Left colon (tissue), 2 donors: ENCODE results near the gene DCTN2. TPM values are rescaled to one million over a fixed set of nuclear protein-coding genes. Genes with fewer than 3 reads are reported as not detected.

Source experiments
- ATAC-seq: fragments of 200-7000 bp; cut with Tn5 transposase; one replicate; pipeline ENCODE4 v1.9.1; 2020; ENCODE audit warnings: mild to moderate bottlenecking, moderate library complexity
- DNase-seq, 2 donors: peaks; one replicate each; pipeline ENCODE4 v3.0.0-alpha.2; 2020
- intact Hi-C, 2 donors: fragments of 100-400 bp; cut with DNase I in 1 of 2; cut with micrococcal nuclease in 1 of 2; formaldehyde crosslinking; loops; one replicate each; pipeline versions ENCODE4 v1.11.2 to v1.14.0; 2022; cut with DNase I, micrococcal nuclease
- total RNA-seq, 2 donors: library from RNA; stranded (reverse); fragmentation: NEBNext Ultra II Directional; extraction: Animal tissue kit (Norgen Biotek cat#: 25700); gene quantifications; one replicate each; pipeline ENCODE4 v1.2.1, GENCODE V29; 2021
- donor health status: DM: no; HTN: no; CAD: no.
- donor health status: DM: yes; HTN: yes; CAD: no.

Gene DCTN2
- total RNA-seq, 2 donors from 2014 or later: 139 to 151 TPM

- intact Hi-C loops: no loop called here
- ATAC-seq (peak; percentile 80), DNase-seq (peak; percentile 43 to 48)
These were observed 11.0 kb downstream of the DCTN2 start for GRCh38 chr12:57535764-57536596.

DNA sequence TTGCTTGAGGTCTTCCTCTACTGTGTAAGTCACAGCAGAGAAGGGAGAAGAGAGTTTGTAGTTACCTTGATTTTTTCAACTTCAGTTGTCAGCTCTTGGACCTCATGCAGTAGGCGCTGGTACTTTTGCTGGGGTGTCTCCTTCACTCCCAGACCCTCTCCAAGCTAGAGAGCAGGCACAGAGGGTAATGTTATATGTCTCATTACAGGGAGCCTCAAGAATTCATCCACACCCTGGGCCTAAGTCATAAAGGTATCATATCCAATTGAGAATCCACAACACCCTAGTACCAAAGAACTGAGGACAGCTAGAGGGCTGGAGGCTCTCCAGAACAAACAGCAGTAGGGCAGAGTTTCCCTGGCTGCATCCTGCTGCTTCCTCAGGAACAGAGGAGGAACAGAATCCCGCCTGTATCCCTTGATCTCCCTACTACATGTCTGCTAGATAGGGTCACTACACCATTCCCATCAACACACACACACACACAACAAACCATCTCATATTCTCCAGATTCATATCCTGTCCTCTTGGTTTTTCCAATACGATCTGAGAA is 11.9 kb downstream of the DCTN2 start:
- intact Hi-C loops: no loop called here
- DNase-seq: no peak
- peak; percentile 66 for ATAC-seq

GRCh38 chr12:57534250-57534649 is 12.7 kb downstream of the DCTN2 start:
- no peak for DNase-seq
- ATAC-seq: no peak
- intact Hi-C loops: no loop called here

- ATAC-seq: no peak
- DNase-seq: no peak
- intact Hi-C loops: no loop called here
These were observed 13.9 kb downstream of the DCTN2 start for GRCh38 chr12:57533108-57533507.

GRCh38 chr12:57531836-57532235 is 15.2 kb downstream of the DCTN2 start:
- intact Hi-C loops: no loop called here
- ATAC-seq: no peak

DNA sequence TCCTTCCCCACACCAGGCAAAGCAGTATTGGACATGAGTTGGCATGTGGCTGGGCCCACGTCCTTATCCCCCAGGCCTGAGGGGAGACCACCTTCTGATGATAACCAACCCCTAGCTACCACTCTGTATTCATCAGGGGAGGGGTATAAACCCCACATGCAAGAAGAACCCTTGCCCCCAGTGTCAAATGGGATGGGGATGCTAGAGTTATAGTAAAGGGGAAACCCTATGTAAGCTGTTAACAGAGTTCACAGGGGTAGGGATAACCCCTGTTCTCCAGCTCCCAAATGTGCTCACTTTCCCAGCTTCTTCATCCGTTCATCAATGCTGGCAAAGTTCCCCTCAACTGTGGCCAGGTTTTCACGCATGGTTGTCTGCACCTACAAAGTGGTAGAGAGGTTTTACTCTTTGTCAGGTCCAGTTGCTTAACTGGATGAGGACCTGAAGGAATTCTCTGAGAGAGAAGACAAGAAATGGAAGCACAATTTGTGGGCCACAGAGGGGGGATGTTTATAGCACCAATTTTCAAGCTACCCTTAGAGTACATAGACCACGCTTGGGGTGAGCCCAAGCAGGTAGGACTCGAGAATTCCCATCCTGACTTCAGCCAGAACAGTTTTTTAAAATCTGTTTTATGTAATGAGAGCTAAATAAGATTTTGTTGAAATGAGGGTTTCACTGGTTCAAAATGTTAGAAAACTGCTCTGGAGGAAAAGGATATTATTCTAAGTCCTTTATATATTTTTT is 16.4 kb downstream of the DCTN2 start:
- DNase-seq (no peak), ATAC-seq (no peak)
- intact Hi-C loops: no loop called here

More at GRCh38 chr12:57531836-57532235, 15.2 kb downstream of the DCTN2 start:
- no peak for DNase-seq

GRCh38 chr12:57529831-57530230 is 17.2 kb downstream of the DCTN2 start:
- no peak for DNase-seq
- no peak for ATAC-seq
- intact Hi-C loops: no loop called here

DNA sequence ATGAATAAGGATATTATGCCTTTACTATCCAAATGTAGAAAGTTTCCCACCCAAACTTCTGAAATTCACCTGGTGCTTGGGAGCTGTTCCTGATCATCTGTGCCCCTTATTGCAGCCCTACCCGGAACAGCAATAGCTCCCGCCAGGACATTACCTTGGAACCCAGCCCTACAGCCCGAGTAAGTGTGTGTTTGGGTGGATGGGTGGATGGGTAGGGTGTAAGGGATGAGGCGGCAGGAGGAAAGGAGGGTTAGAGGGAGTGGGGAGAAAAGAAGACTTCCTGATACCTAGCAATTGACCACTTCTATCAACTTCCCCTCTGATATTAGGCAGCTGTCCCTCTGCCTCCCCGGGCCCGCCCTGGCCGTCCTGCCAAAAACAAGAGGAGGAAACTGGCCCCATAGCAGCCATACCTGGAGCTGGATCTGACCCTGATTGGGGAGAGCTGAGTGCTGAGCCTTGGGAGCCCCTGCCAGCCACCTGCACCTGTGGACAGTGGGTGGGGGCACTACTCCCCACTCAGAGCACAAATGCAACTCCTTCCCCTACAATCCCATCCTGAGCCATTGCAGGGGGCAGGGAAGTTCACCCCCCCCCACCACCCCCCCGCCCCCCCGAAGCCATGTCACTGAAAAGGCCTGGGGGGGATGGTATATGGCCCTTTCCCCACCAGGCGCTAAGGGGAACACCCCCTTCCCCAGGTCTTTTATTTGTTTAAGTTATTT is 18.0 kb downstream of the DCTN2 start:
- ATAC-seq (no peak), DNase-seq (no peak)
- intact Hi-C loops: no loop called here

DNA sequence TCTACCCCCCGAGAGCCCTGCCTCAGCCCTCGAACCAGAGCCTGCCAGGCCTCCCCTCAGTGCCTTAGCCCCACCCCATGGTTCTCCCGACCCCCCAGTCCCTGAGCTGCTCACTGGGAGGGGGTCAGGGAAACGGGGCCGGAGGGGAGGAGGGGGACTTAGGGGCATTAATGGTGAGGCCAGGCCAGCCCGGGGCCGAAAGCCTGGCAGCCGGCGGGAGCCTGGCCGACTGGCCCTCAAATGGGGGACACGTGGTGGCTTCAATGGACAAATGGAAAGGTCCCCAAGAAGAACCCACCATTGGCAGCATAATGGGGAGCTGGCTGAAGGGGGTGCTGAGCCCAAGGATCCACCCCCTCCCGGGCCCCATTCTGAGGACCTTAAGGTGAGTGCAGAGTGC is 18.8 kb downstream of the DCTN2 start:
- intact Hi-C loops: no loop called here
- DNase-seq: no peak
- ATAC-seq: no peak

DNA sequence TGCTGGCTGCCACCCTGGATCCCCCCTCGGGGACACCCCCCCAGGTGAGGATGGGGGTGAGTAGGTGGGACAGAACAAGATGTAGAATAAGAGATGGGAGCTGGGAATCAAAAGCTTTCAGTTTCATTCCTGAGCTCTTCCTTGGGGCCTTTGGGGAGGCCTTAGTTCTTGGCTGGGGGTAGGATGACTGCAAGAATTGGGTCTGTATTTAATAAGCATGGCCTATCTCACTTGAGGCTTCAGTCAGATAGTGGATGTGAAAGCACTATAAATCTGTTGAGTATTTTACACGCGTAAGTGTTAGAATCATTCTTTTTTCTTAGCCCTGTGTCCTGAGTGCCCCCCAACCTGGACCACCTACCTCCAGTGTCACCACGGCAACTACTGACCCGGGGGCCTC is 19.8 kb downstream of the DCTN2 start:
- DNase-seq (no peak), ATAC-seq (no peak)
- intact Hi-C loops: no loop called here

DNA sequence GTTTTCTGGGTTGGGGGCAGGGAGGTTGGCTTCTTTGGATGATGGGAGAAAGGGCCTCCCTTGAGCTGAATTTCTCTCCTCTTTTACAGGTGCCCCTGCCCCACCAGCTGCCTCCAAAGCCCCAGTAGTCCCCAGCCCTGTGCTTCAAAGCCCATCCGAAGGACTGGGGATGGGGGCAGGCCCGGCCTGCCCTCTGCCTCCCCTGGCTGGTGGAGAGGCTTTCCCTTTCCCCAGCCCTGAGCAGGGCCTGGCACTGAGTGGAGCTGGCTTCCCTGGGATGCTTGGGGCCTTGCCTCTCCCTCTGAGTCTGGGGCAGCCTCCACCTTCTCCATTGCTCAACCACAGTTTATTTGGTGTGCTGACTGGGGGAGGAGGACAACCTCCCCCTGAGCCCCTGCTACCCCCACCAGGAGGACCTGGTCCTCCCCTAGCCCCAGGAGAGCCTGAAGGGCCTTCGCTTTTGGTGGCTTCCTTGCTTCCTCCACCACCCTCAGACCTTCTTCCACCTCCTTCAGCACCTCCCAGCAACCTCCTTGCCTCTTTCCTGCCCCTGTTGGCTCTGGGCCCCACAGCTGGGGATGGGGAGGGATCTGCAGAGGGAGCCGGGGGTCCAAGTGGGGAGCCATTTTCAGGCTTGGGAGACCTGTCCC is 20.4 kb downstream of the DCTN2 start:
- ATAC-seq: no peak
- no peak for DNase-seq
- intact Hi-C loops: no loop called here

DNA sequence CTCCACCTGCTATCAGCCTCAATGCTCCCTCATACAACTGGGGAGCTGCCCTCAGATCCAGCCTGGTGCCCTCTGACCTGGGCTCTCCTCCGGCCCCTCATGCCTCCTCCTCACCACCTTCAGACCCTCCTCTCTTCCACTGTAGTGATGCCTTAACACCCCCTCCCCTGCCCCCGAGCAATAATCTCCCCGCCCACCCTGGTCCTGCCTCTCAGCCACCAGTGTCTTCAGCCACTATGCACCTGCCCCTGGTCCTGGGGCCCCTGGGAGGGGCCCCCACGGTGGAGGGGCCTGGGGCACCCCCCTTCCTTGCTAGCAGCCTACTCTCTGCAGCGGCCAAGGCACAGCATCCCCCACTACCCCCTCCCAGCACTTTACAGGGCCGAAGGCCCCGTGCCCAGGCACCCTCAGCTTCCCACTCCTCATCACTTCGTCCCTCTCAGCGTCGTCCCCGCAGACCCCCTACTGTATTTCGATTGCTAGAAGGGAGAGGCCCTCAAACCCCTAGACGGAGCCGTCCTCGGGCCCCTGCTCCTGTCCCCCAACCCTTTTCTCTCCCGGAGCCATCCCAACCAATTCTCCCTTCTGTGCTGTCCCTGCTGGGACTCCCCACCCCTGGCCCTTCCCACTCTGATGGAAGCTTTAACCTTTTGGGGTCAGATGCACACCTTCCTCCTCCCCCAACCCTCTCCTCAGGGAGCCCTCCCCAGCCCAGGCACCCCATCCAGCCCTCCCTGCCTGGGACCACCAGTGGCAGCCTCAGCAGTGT is 21.2 kb downstream of the DCTN2 start:
- ATAC-seq: no peak
- intact Hi-C loops: no loop called here

GRCh38 chr12:57524814-57525614 is 22.0 kb downstream of the DCTN2 start:
- ATAC-seq (no peak), DNase-seq (peak in 1 of 2 donors; percentile 28)
- intact Hi-C loops: no loop called here

More for the DNA sequence above, 21.2 kb downstream of the DCTN2 start:
- DNase-seq: no peak

DNA sequence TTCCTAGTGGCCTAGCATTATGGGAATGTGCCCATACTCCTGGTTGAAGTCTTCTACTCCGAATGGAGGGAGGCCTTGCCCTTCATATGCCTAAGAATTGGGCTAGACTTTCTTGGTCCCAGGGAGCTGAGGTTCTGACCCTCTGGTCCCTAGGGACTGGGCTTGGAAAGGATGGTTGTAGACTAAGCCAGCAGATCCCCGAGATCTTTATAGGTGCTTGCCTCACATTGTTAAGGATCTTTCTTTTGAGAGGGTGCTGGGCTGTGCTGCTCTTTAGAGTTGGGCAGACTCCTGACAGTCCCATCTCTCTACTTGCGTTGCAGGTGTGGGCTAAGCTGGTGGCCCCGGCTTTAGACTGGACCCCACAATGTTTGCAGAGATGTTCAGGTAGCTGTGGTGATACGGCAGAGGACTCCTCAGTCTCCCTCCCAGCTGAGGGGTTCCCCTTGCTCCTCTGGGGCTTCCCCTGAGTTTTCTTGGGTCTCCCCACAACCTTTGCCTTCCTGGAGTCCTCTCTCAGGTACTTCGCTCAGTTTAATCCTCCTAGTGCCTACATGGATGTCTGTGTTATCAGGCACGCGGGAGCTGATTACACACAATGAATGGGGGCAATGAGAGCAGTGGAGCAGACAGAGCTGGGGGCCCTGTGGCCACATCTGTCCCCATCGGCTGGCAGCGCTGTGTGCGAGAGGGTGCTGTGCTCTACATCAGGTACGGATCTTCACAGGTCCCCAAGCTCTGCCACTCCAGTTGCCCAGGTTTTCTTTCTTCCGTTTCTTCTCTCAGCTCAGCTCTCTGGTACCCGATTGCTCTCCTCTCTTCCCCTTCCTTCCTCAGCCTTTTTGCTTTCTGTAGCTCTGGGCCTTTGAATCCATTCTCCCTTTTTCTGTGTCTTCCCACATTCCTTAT is 23.0 kb downstream of the DCTN2 start:
- intact Hi-C loops: no loop called here
- DNase-seq (no peak), ATAC-seq (no peak)

- peak; percentile 1 for ATAC-seq
- DNase-seq: peak; percentile 66 to 74
- intact Hi-C loops: no loop called here
These were observed 23.9 kb downstream of the DCTN2 start for GRCh38 chr12:57522887-57523705.
